Occipital lobe (tissue), 2 donors: Measurements from ENCODE around the gene MGMT. TPM values are rescaled to one million over a fixed set of nuclear protein-coding genes. Genes with fewer than 3 reads are reported as not detected.

ENCODE experiments used
- DNase-seq: peaks from one replicate; lab custom pipeline; 2025; lab: John Stamatoyannopoulos, UW
- total RNA-seq: library from RNA; depleted of rRNA; stranded (reverse); fragments of >200 nt; gene quantifications from one replicate; pipeline ENCODE4 v1.2.3, GENCODE V29; 2014

MGMT gene
- total RNA-seq, 1 donor from 2014 or later: 6.6 TPM

DNA sequence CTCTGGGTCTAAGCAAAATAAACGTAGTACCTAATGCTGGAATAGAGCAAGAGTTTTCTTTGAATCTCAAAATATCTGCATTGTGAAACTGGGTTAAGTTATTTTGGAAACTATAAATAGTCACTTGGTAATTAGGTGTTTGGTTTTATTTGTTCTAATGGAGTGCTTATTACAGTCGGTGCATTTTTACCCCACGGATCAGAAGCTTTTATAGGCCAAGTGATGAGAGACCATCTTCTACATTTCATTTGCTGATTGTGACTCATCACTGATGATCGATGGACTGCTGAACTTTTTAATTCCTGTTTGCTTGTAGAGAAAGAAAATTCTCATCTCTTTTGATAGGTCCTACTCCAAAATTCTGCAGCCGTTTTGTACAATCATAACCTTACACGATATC is 28.2 kb downstream of the MGMT start:
- DNase-seq: no peak

- no peak for DNase-seq
Measured at GRCh38 chr10:129495698-129496097, 28.7 kb downstream of the MGMT start.

- DNase-seq: no peak
Measured at GRCh38 chr10:129497013-129497412, 30.0 kb downstream of the MGMT start.

DNA sequence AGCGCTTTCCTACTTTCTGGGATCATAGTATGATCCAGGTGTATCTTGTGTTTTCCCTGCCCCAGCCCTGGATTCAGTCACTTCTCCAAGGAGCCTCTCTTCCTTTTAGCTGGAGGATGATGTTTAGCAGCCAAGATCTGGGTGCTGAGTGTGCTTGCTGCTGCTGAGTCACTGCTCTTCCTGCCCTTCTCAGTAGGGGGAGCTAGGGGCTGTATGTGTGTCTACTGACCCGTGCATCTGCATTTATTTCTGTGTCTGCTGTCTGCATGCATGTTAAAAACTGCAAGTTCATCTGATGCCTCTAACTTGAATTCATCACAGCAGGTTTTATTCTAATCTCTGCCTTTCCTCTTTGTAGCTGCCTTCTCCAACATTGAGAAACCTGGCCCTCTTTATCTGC is 31.6 kb downstream of the MGMT start:
- DNase-seq: no peak

- DNase-seq: no peak
Measured at GRCh38 chr10:129500617-129501339, 33.7 kb downstream of the MGMT start.

- no peak for DNase-seq
Measured at GRCh38 chr10:129501652-129502436, 34.8 kb downstream of the MGMT start.

DNA sequence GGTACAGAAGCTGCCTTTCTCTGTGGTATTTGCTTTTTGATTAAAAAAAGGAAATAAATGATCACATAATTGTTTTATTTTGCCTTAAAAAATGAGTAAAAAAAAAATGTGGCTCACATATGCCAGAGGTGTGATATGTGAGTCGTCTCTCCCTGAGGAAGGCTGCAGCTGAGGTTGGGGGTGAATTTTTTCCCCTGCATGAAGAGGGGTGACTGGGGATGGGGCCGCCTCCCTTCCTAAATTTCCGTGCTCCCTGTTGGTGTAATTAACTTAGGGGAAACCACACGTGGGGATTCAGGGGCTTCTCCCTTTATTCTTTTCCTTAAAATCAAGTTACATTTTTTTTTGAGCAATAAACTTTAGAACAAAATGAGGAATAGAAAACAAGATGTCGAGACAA is 35.4 kb downstream of the MGMT start:
- no peak for DNase-seq

GRCh38 chr10:129505500-129506075 is 38.5 kb downstream of the MGMT start:
- DNase-seq: no peak

- DNase-seq: no peak
Measured at GRCh38 chr10:129506101-129506797, 39.2 kb downstream of the MGMT start.

- no peak for DNase-seq
Measured at GRCh38 chr10:129507216-129507889, 40.3 kb downstream of the MGMT start.

- no peak for DNase-seq
Measured at GRCh38 chr10:129509155-129509554, 42.1 kb downstream of the MGMT start.

DNA sequence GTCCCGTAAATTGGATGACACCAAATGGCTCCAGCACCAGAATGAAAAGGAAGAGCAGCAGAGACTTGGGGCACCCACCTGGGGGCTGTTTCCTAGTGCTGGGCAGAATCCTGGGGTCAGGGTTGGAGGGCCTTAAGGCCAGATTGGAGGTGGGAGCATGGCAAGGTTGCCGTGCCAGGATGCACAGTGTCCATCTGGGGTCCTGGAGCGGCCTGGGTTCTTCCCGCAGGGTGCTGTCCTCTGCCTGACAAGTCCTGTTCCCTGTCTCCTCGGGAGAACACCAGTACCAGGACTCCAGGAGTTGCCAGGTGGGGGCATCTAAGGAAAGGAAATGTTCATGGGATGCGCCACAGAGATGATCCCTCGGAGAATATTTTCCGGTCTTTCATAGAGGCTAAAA is 42.8 kb downstream of the MGMT start:
- DNase-seq: no peak

DNA sequence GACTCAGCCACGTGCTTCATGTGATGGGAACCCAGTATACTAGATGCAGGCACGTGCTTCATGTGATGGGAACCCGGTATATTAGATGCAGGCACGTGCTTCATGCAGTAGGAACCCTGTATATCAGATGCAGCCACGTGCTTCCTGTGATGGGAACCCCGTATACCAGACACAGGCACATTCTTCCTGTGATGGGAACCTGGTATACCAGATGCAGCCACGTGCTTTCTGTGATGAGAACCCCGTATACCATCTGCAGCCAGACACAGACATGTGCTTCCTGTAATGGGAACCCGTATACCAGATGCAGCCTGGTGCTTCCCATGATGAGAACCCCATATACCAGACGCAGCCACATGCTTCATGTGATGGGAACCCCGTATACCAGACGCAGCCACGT is 44.0 kb downstream of the MGMT start:
- DNase-seq: no peak

- no peak for DNase-seq
Measured at GRCh38 chr10:129511758-129512157, 44.7 kb downstream of the MGMT start.

- DNase-seq: no peak
Measured at GRCh38 chr10:129513312-129513711, 46.3 kb downstream of the MGMT start.

GRCh38 chr10:129514568-129515451 is 47.8 kb downstream of the MGMT start:
- no peak for DNase-seq

DNA sequence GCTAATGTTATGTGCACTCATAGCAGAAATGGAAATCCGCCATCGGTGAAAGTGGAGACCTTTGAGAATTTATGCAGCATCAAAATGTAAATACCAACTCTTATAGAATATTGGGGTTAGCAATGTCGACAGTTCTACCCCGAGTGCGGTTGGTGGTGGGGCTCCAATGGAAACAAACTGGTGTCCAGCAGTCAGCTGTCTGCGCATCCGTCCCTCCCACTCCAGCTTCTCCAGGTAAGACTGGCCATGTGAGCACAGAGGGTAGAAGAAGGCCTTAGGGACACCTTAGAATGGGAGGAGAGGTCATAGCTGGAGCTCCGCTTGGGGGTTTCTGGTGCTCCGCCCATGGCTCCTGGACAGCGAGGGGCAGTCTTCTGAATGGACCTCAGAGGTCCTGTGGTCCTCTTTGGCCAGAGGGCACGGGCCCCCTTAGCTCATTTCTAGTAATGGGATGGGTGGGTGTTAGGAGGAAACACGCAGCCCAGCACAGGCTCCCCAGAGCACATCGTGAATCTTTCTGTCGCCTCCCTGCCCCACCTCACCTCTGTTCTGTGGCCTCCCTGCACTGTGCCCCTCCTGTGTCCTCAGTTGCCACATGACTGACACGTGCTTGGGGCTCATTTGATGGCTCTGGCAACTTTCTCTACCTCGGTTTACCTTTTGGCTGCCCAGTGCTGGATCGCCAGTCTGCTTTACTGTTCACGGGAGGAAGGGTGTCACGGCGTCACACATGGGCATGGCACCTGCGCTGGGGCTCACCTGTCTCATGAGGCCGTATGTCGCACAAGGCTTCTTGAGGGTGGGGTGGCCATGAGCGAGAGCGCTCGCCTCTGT is 50.0 kb downstream of the MGMT start:
- DNase-seq: no peak

DNA sequence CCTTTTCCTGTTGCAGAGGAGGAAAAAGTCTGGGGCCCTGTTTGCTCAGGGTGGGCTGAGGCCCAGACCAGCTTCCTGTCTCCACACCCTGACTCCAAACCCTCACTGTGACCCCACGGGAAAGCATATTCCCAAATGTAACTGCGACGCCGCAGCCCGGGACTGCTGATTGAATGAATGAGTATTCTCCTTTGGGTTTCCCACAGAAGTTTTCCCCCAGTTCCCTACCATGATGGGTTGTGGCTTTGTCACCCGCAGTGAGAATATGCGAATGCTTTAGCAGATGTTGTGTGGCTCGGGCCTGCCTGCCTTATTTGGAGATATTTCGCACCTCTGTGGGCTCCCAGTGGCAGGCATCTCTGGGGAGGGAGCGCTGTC is 50.6 kb downstream of the MGMT start:
- DNase-seq: no peak

DNA sequence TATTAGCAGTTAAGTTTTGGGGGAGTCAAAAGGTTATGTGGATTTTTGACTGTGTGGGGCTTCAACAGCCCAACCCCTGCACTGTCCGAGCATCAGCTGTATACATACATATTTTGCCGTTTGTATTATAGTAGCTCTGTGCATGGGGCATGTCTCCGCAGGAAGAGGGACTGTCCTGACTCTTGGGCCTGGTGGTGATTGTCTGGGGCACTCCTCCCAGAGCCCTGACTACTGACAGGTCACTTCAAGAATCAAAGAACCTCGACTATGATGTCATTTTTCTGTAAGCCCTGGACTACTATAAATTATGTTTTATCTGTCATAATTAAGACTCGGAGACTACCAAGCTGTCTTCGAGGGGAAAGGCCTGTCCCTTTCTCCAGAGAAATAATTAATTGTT is 51.8 kb downstream of the MGMT start:
- no peak for DNase-seq
